Gastroesophageal sphincter (tissue), 4 donors: ENCODE data around the gene ENTPD1. TPM values are rescaled to one million over a fixed set of nuclear protein-coding genes. Genes with fewer than 3 reads are reported as not detected.
"Not testable (repeated sequence)": the region's sequence is repeated elsewhere in the genome, so short reads cannot be mapped to it uniquely, and the experiment has no call there.

Experiments used
- ATAC-seq: fragments of 150-250 bp; one replicate; pipeline ENCODE4 v1.9.1; 2016; ENCODE audit warnings: mild to moderate bottlenecking, moderate library complexity
- H3K27ac ChIP-seq, 4 donors: fragments of 200-600 bp; sonication (generic) in 3 of 4; 1 replicate in 3 of 4; 2 replicates in 1 of 4; pipeline ENCODE4 v1.5.1; 2016 to 2019
- H3K27me3 ChIP-seq: fragments of 200-600 bp; sonication (generic); one replicate; pipeline ENCODE4 v1.5.1; 2019
- H3K36me3 ChIP-seq, 2 donors: fragments of 200-600 bp; sonication (generic); one replicate each; pipeline ENCODE4 v1.5.1; 2019; ENCODE audit warnings: control low read depth in 1 of 2
- H3K4me1 ChIP-seq, 3 donors: fragments of 200-600 bp; sonication (generic); 1 replicate in 2 of 3; 2 replicates in 1 of 3; pipeline ENCODE4 v1.5.1; 2016 to 2019; ENCODE audit warnings: control low read depth in 2 of 3
- H3K4me3 ChIP-seq, 2 donors: fragments of 200-600 bp; sonication (generic); one replicate each; pipeline ENCODE4 v1.5.1; 2019; ENCODE audit warnings: mild to moderate bottlenecking in 1 of 2, moderate library complexity in 1 of 2
- H3K9me3 ChIP-seq, 3 donors: fragments of 200-600 bp; sonication (generic); one replicate each; pipeline ENCODE4 v1.5.1; 2017 to 2019; ENCODE audit warnings: control low read depth in 2 of 3
- CTCF ChIP-seq, 4 experiments: fragments of 200-600 bp in 2 of 4; fragments of 450-650 bp in 2 of 4; sonication (generic) in 1 of 4; IDR thresholded peaks; one replicate each; pipeline ENCODE4 v1.5.1; 2017 to 2019; ENCODE audit warnings: antibody characterized with exemption in 4 of 4, mild to moderate bottlenecking in 2 of 4, moderate library complexity in 2 of 4
- EP300 ChIP-seq: sonication (generic); formaldehyde crosslinking; IDR thresholded peaks from one replicate; pipeline ENCODE4 v1.6.1; 2017; ENCODE audit warnings: antibody characterized with exemption, mild to moderate bottlenecking
- POLR2A ChIP-seq, 2 donors: fragments of 450-650 bp; IDR thresholded peaks; one replicate each; pipeline ENCODE4 v1.6.1; 2017; ENCODE audit warnings: antibody characterized with exemption in 2 of 2, mild to moderate bottlenecking in 2 of 2, moderate library complexity in 1 of 2
- POLR2AphosphoS5 ChIP-seq: sonication (generic); formaldehyde crosslinking; IDR thresholded peaks from one replicate; pipeline ENCODE4 v1.6.1; 2017; ENCODE audit warnings: antibody characterized with exemption
- WGBS, 2 donors: methylation state at CpG; one replicate each; pipeline ENCODE4 v1.1.5; 2018; ENCODE audit warnings: low coverage in 1 of 2; 5-methylcytosine and 5-hydroxymethylcytosine counted together
- total RNA-seq, 4 donors: library from RNA; depleted of rRNA; stranded (reverse); fragments of >200 nt; gene quantifications; one replicate each; pipeline ENCODE4 v1.1.0, GENCODE V29; 2016

ENTPD1 gene
- 10 to 100 TPM; 34.4 to 69.7 (median 39.3) TPM for total RNA-seq

- Histone ChIP-seq H3K36me3 (no peaks in the 10 kb centered on the region), H3K27me3 (no peaks in the 10 kb centered on the region), H3K4me3 (peak within 1 kb of the TSS; percentile 48 to 91), H3K9me3 (no peaks in the 10 kb centered on the region), H3K27ac (peak within 1 kb of the TSS; percentile 82 to 96 (median 84)), H3K4me1 (peaks cover 13 to 41% (median 15%) of the 10 kb centered on the region in 3 donors)
- ATAC-seq = peak; percentile 48
- peak; percentile 21 to 22 for TF ChIP-seq POLR2A (IDR thresholded peaks at IDR 0.05)
- peak; percentile 41 for TF ChIP-seq POLR2AphosphoS5
- no peak for TF ChIP-seq EP300
- WGBS, 2 donors = 0 to 5% methylated on average over 7 to 8 of the region's 11 CpGs
Observed at GRCh38 chr10:95756041-95756761, at the start of gene ENTPD1. ENTPD1 (plus strand) TSS chr10:95756163; CDS start chr10:95756240, 77 bp downstream.

- no peak for TF ChIP-seq CTCF (IDR thresholded peaks at IDR 0.05)
- TF ChIP-seq EP300 = no peak
- TF ChIP-seq POLR2AphosphoS5 = no peak
- no peak for TF ChIP-seq POLR2A (IDR thresholded peaks at IDR 0.05)
- no CpG with 5 or more reads among the region's 6 CpGs for WGBS, 2 donors
Observed at GRCh38 chr10:95706573-95706972, 49.4 kb upstream of the ENTPD1 start.

GRCh38 chr10:95706990-95707389 lies 49.0 kb upstream of the ENTPD1 start:
- ATAC-seq = no peak

More at GRCh38 chr10:95706573-95706972, 49.4 kb upstream of the ENTPD1 start:
- no peaks in the 10 kb centered on the region for H3K36me3 ChIP-seq
- H3K4me3 ChIP-seq = no peak overlapping the region
- ATAC-seq = no peak
- no peaks in the 10 kb centered on the region for H3K4me1 ChIP-seq
- H3K9me3 ChIP-seq = no peaks in the 10 kb centered on the region
- H3K27ac ChIP-seq = no peak overlapping the region
- no peaks in the 10 kb centered on the region for H3K27me3 ChIP-seq

GRCh38 chr10:95711492-95711891 lies 44.5 kb upstream of the ENTPD1 start:
- Histone ChIP-seq H3K36me3 (no peaks in the 10 kb centered on the region), H3K27me3 (no peaks in the 10 kb centered on the region), H3K27ac (no peak overlapping the region), H3K9me3 (no peaks in the 10 kb centered on the region), H3K4me1 (no peaks in the 10 kb centered on the region), H3K4me3 (no peak overlapping the region)
- 88 to 100% methylated on average over 2 to 4 of the region's 4 CpGs for WGBS, 2 donors
- TF ChIP-seq CTCF (IDR thresholded peaks at IDR 0.05) = no peak
- no peak for TF ChIP-seq POLR2AphosphoS5
- TF ChIP-seq POLR2A (IDR thresholded peaks at IDR 0.05) = no peak
- TF ChIP-seq EP300 = no peak
- no peak for ATAC-seq

More at GRCh38 chr10:95706990-95707389, 49.0 kb upstream of the ENTPD1 start:
- H3K36me3 ChIP-seq = no peaks in the 10 kb centered on the region
- H3K27me3 ChIP-seq = no peaks in the 10 kb centered on the region
- no peaks in the 10 kb centered on the region for H3K4me1 ChIP-seq
- WGBS, 2 donors = 60% methylated on average over 1 of the region's 7 CpGs; no CpG with 5 or more reads in 1 of the 2 donors
- no peak overlapping the region for H3K27ac ChIP-seq
- no peaks in the 10 kb centered on the region for H3K9me3 ChIP-seq
- TF ChIP-seq POLR2A (IDR thresholded peaks at IDR 0.05) (no peak), POLR2AphosphoS5 (no peak), CTCF (IDR thresholded peaks at IDR 0.05) (no peak), EP300 (no peak)
- H3K4me3 ChIP-seq = no peak overlapping the region

GRCh38 chr10:95716466-95716865 lies 39.5 kb upstream of the ENTPD1 start:
- no peak for TF ChIP-seq POLR2A (IDR thresholded peaks at IDR 0.05)
- Histone ChIP-seq H3K4me1 (no peaks in the 10 kb centered on the region), H3K36me3 (no peaks in the 10 kb centered on the region), H3K9me3 (no peaks in the 10 kb centered on the region), H3K27me3 (no peaks in the 10 kb centered on the region), H3K27ac (no peak overlapping the region), H3K4me3 (no peak overlapping the region)
- WGBS, 2 donors = 90 to 100% methylated on average over 1 to 3 of the region's 3 CpGs
- no peak for ATAC-seq

- no peak for TF ChIP-seq POLR2AphosphoS5
- no peak for TF ChIP-seq CTCF (IDR thresholded peaks at IDR 0.05)
- TF ChIP-seq EP300 = no peak
- no peak for TF ChIP-seq POLR2A (IDR thresholded peaks at IDR 0.05)
- no peaks in the 10 kb centered on the region for H3K9me3 ChIP-seq
- H3K36me3 ChIP-seq = no peaks in the 10 kb centered on the region
- 54 to 81% methylated on average over 1 to 2 of the region's 2 CpGs for WGBS, 2 donors
- ATAC-seq = no peak
- no peak overlapping the region for H3K4me3 ChIP-seq
- H3K27ac ChIP-seq = no peak overlapping the region
- H3K4me1 ChIP-seq = no peaks in the 10 kb centered on the region
- H3K27me3 ChIP-seq = no peaks in the 10 kb centered on the region
Observed at GRCh38 chr10:95716866-95717265, 39.1 kb upstream of the ENTPD1 start.

- not testable (repeated sequence) for H3K27ac ChIP-seq, H3K27me3 ChIP-seq, ATAC-seq, H3K4me1 ChIP-seq, H3K36me3 ChIP-seq, H3K4me3 ChIP-seq
- 82 to 96% methylated on average over 5 to 6 of the region's 7 CpGs for WGBS, 2 donors
- peaks cover 0 to 14% (median 0%) of the 10 kb centered on the region in 3 donors for H3K9me3 ChIP-seq
Observed at GRCh38 chr10:95720745-95721144, 35.2 kb upstream of the ENTPD1 start.

- not testable (repeated sequence) for H3K36me3 ChIP-seq, H3K4me3 ChIP-seq, ATAC-seq, H3K27ac ChIP-seq, H3K4me1 ChIP-seq, H3K27me3 ChIP-seq
- peaks cover 0 to 14% (median 0%) of the 10 kb centered on the region in 3 donors for H3K9me3 ChIP-seq
- WGBS, 2 donors = 86 to 100% methylated on average over 3 of the region's 4 CpGs
Observed at GRCh38 chr10:95722496-95722895, 33.5 kb upstream of the ENTPD1 start.
